CD4-positive, alpha-beta T cell treated with Interleukin-15 for 1 hour (primary cell): Measurements from ENCODE around the gene IL18.
"Not testable (repeated sequence)": the region's sequence is repeated elsewhere in the genome, so short reads cannot be mapped to it uniquely, and the experiment has no call there.

Experiments used
- DNase-seq: peaks from one replicate; pipeline ENCODE4 v3.0.0-alpha.2; 2020

The IL18 gene

GRCh38 chr11:112167145-112167544 is 3.3 kb upstream of the IL18 start, which contains the start of gene TEX12:
Gene TEX12 (plus strand): TSS chr11:112167372. CDS start chr11:112169269, 1,897 bp downstream.
- no peak for DNase-seq

- DNase-seq: no peak
These were observed 2.7 kb upstream of the IL18 start for GRCh38 chr11:112166562-112166961.

- DNase-seq: no peak
These were observed 1.2 kb upstream of the IL18 start for GRCh38 chr11:112165049-112165448.

GRCh38 chr11:112162761-112163546 is 940 bp downstream of the IL18 start:
- DNase-seq: no peak

- not testable (repeated sequence) for DNase-seq
These were observed 1.7 kb downstream of the IL18 start for GRCh38 chr11:112162200-112162599.

- DNase-seq: no peak
These were observed 2.9 kb downstream of the IL18 start for GRCh38 chr11:112161012-112161411.

GRCh38 chr11:112160091-112160848 is 3.6 kb downstream of the IL18 start:
- no peak for DNase-seq

GRCh38 chr11:112159098-112160065 is 4.5 kb downstream of the IL18 start:
- no peak for DNase-seq

GRCh38 chr11:112156956-112157766 is 6.7 kb downstream of the IL18 start:
- peak; percentile 26 for DNase-seq

- no peak for DNase-seq
These were observed 7.5 kb downstream of the IL18 start for GRCh38 chr11:112156153-112156955.

- DNase-seq: no peak
These were observed 13.4 kb downstream of the IL18 start for GRCh38 chr11:112150517-112150916.

GRCh38 chr11:112143597-112143996 is 20.3 kb downstream of the IL18 start:
- DNase-seq: no peak

- no peak for DNase-seq
These were observed 29.4 kb downstream of the IL18 start for GRCh38 chr11:112134473-112134872.

GRCh38 chr11:112132737-112133136 is 31.2 kb downstream of the IL18 start:
- no peak for DNase-seq

GRCh38 chr11:112129656-112130055 is 34.2 kb downstream of the IL18 start:
- peak; percentile 31 for DNase-seq

- DNase-seq: no peak
These were observed 35.3 kb downstream of the IL18 start for GRCh38 chr11:112128483-112129121.

- DNase-seq: no peak
These were observed 36.8 kb downstream of the IL18 start for GRCh38 chr11:112127056-112127455.

GRCh38 chr11:112123129-112123528 is 40.8 kb downstream of the IL18 start:
- no peak for DNase-seq

- DNase-seq: no peak
These were observed 41.8 kb downstream of the IL18 start for GRCh38 chr11:112121981-112122615.

- DNase-seq: no peak
These were observed 45.7 kb downstream of the IL18 start for GRCh38 chr11:112118176-112118575.
